Gastroesophageal sphincter (tissue), 4 donors: ENCODE results near the gene PSMB5. TPM values are rescaled to one million over a fixed set of nuclear protein-coding genes. Genes with fewer than 3 reads are reported as not detected.
A peak's percentile ranks its signal among the peaks of the same experiment; 100 is the strongest.

Source experiments
- ATAC-seq: fragments of 150-250 bp; one replicate; pipeline ENCODE4 v1.9.1; 2016; ENCODE audit warnings: mild to moderate bottlenecking, moderate library complexity
- H3K27ac ChIP-seq, 4 donors: fragments of 200-600 bp; sonication (generic) in 3 of 4; 1 replicate in 3 of 4; 2 replicates in 1 of 4; pipeline ENCODE4 v1.5.1; 2016 to 2019
- H3K27me3 ChIP-seq: fragments of 200-600 bp; sonication (generic); one replicate; pipeline ENCODE4 v1.5.1; 2019
- H3K36me3 ChIP-seq, 2 donors: fragments of 200-600 bp; sonication (generic); one replicate each; pipeline ENCODE4 v1.5.1; 2019; ENCODE audit warnings: control low read depth in 1 of 2
- H3K4me1 ChIP-seq, 3 donors: fragments of 200-600 bp; sonication (generic); 1 replicate in 2 of 3; 2 replicates in 1 of 3; pipeline ENCODE4 v1.5.1; 2016 to 2019; ENCODE audit warnings: control low read depth in 2 of 3
- H3K4me3 ChIP-seq, 2 donors: fragments of 200-600 bp; sonication (generic); one replicate each; pipeline ENCODE4 v1.5.1; 2019; ENCODE audit warnings: mild to moderate bottlenecking in 1 of 2, moderate library complexity in 1 of 2
- H3K9me3 ChIP-seq, 3 donors: fragments of 200-600 bp; sonication (generic); one replicate each; pipeline ENCODE4 v1.5.1; 2017 to 2019; ENCODE audit warnings: control low read depth in 2 of 3
- CTCF ChIP-seq, 4 experiments: fragments of 200-600 bp in 2 of 4; fragments of 450-650 bp in 2 of 4; sonication (generic) in 1 of 4; IDR thresholded peaks; one replicate each; pipeline ENCODE4 v1.5.1; 2017 to 2019; ENCODE audit warnings: antibody characterized with exemption in 4 of 4, mild to moderate bottlenecking in 2 of 4, moderate library complexity in 2 of 4
- EP300 ChIP-seq: sonication (generic); formaldehyde crosslinking; IDR thresholded peaks from one replicate; pipeline ENCODE4 v1.6.1; 2017; ENCODE audit warnings: antibody characterized with exemption, mild to moderate bottlenecking
- POLR2A ChIP-seq, 2 donors: fragments of 450-650 bp; IDR thresholded peaks; one replicate each; pipeline ENCODE4 v1.6.1; 2017; ENCODE audit warnings: antibody characterized with exemption in 2 of 2, mild to moderate bottlenecking in 2 of 2, moderate library complexity in 1 of 2
- POLR2AphosphoS5 ChIP-seq: sonication (generic); formaldehyde crosslinking; IDR thresholded peaks from one replicate; pipeline ENCODE4 v1.6.1; 2017; ENCODE audit warnings: antibody characterized with exemption
- WGBS, 2 donors: methylation state at CpG; one replicate each; pipeline ENCODE4 v1.1.5; 2018; ENCODE audit warnings: low coverage in 1 of 2; 5-methylcytosine and 5-hydroxymethylcytosine counted together
- total RNA-seq, 4 donors: library from RNA; depleted of rRNA; stranded (reverse); fragments of >200 nt; gene quantifications; one replicate each; pipeline ENCODE4 v1.1.0, GENCODE V29; 2016

The PSMB5 gene
- total RNA-seq, 4 donors from 2014 or later = 125 to 182 (median 133) TPM

DNA sequence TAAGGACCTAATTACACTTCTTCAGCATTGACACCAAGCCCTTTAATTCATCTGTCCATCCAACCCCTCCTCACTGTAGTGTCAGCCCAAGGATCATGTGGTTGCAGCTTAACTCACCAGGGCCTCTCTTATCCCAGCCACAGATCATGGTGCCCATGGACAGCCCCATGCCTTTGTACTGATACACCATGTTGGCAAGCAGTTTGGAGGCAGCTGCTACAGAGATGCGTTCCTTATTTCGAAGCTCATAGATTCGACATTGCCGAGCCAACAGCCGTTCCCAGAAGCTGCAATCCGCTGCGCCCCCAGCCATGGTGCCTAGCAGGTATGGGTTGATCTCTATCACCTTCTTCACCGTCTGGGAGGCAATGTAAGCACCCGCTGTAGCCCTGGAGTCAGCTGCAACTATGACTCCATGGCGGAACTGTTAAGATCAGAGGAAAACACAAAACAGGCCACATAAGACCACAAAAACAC is 1.4 kb downstream of the PSMB5 start:
- ATAC-seq = no peak
- H3K27ac ChIP-seq = no peak overlapping the region
- H3K9me3 ChIP-seq = no peaks in the 10 kb centered on the region
- H3K36me3 ChIP-seq = peaks cover 0 to 51% of the 10 kb centered on the region in 2 donors
- peak overlapping the region in 1 of 2 donors; percentile 85 for H3K4me3 ChIP-seq
- no peak for TF ChIP-seq EP300
- no peak for TF ChIP-seq POLR2AphosphoS5
- TF ChIP-seq POLR2A (IDR thresholded peaks at IDR 0.05) = no peak
- TF ChIP-seq CTCF (IDR thresholded peaks at IDR 0.05) = no peak
- WGBS, 2 donors = 85 to 94% methylated on average over 7 of the region's 10 CpGs
- H3K27me3 ChIP-seq = no peaks in the 10 kb centered on the region
- peaks cover 0 to 50% (median 6%) of the 10 kb centered on the region in 3 donors for H3K4me1 ChIP-seq

DNA sequence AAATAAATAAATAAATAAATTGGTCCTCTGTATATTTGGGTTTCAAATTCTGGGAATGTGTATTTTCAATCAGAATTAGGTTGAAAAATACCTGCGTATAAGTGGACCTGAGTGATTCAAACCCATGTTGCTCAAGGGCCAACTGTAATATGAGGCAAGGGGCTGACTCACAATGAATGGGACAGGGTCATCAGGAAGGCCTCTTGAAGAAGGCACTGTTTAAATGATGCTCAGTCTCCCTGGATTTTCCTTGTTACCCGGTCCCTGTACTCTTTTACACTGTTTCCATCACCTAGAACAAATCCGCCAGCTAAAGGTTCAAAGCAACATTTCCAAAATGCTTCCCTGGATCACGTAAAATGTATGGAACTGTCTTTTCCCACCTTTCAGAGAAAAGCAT is 3.8 kb downstream of the PSMB5 start:
- H3K27me3 ChIP-seq = no peaks in the 10 kb centered on the region
- no peaks in the 10 kb centered on the region for H3K9me3 ChIP-seq
- TF ChIP-seq CTCF (IDR thresholded peaks at IDR 0.05) (no peak), EP300 (no peak), POLR2AphosphoS5 (no peak), POLR2A (IDR thresholded peaks at IDR 0.05) (no peak)
- H3K27ac ChIP-seq = no peak overlapping the region
- H3K36me3 ChIP-seq = peaks cover 0 to 72% of the 10 kb centered on the region in 2 donors
- WGBS, 2 donors = 88 to 97% methylated on average over 4 of the region's 4 CpGs
- H3K4me1 ChIP-seq = peaks cover 0 to 56% (median 6%) of the 10 kb centered on the region in 3 donors
- no peak overlapping the region for H3K4me3 ChIP-seq
- ATAC-seq = no peak

- Histone ChIP-seq H3K36me3 (peaks cover 0 to 91% of the 10 kb centered on the region in 2 donors), H3K9me3 (no peaks in the 10 kb centered on the region), H3K27me3 (no peaks in the 10 kb centered on the region), H3K4me1 (peaks cover 0 to 46% (median 5%) of the 10 kb centered on the region in 3 donors), H3K4me3 (no peak overlapping the region), H3K27ac (no peak overlapping the region)
- WGBS, 2 donors = 66 to 73% methylated on average over 2 of the region's 2 CpGs
- ATAC-seq = no peak
- no peak for TF ChIP-seq CTCF (IDR thresholded peaks at IDR 0.05)
- TF ChIP-seq POLR2A (IDR thresholded peaks at IDR 0.05) = no peak
- TF ChIP-seq EP300 = no peak
- no peak for TF ChIP-seq POLR2AphosphoS5
Observed at GRCh38 chr14:23028799-23029198, 5.9 kb downstream of the PSMB5 start.

- peaks cover 0 to 19% (median 0%) of the 10 kb centered on the region in 3 donors for H3K4me1 ChIP-seq
- TF ChIP-seq POLR2A (IDR thresholded peaks at IDR 0.05) (no peak), CTCF (IDR thresholded peaks at IDR 0.05) (no peak), EP300 (no peak), POLR2AphosphoS5 (no peak)
- no peak overlapping the region for H3K4me3 ChIP-seq
- WGBS, 2 donors = 31 to 95% methylated on average over 3 of the region's 4 CpGs
- no peak for ATAC-seq
- no peaks in the 10 kb centered on the region for H3K9me3 ChIP-seq
- no peaks in the 10 kb centered on the region for H3K27me3 ChIP-seq
- no peak overlapping the region for H3K27ac ChIP-seq
- peaks cover 0 to 65% of the 10 kb centered on the region in 2 donors for H3K36me3 ChIP-seq
Observed at GRCh38 chr14:23025151-23025814, 9.4 kb downstream of the PSMB5 start.

GRCh38 chr14:23024612-23025075 is 10.1 kb downstream of the PSMB5 start:
- Histone ChIP-seq H3K36me3 (peaks cover 0 to 59% of the 10 kb centered on the region in 2 donors), H3K27ac (no peak overlapping the region), H3K4me1 (peaks cover 0 to 19% (median 0%) of the 10 kb centered on the region in 3 donors), H3K4me3 (no peak overlapping the region), H3K27me3 (no peaks in the 10 kb centered on the region), H3K9me3 (no peaks in the 10 kb centered on the region)
- 60% methylated on average over 7 of the region's 7 CpGs; no CpG with 5 or more reads in 1 of the 2 donors for WGBS, 2 donors
- no peak for TF ChIP-seq CTCF (IDR thresholded peaks at IDR 0.05)
- TF ChIP-seq POLR2AphosphoS5 = no peak
- TF ChIP-seq POLR2A (IDR thresholded peaks at IDR 0.05) = no peak
- no peak for TF ChIP-seq EP300
- ATAC-seq = no peak
